Thymus (tissue), 11 donors: ENCODE data around the gene KIF21A. TPM values are rescaled to one million over a fixed set of nuclear protein-coding genes. Genes with fewer than 3 reads are reported as not detected.

Experiments
- DNase-seq, 9 donors: peaks; one replicate each; pipeline ENCODE4 v3.0.0-alpha.2; 2013; ENCODE audit warnings: low spot score in 9 of 9, low read depth in 6 of 9, missing footprints in 1 of 9
- H3K27ac ChIP-seq, 2 donors: one replicate each; pipeline ENCODE4 v1.5.1; 2013; ENCODE audit warnings: control low read depth in 1 of 2, low read depth in 1 of 2, low read length in 1 of 2, mild to moderate bottlenecking in 1 of 2, moderate library complexity in 1 of 2
- H3K27me3 ChIP-seq, 2 donors: one replicate each; pipeline ENCODE4 v1.5.1; 2013; ENCODE audit warnings: low read length in 1 of 2; ENCODE audit not compliant: control insufficient read depth in 2 of 2, insufficient read depth in 1 of 2
- H3K36me3 ChIP-seq, 2 donors: one replicate each; pipeline ENCODE4 v1.5.1; 2013; ENCODE audit warnings: low read length in 1 of 2, mild to moderate bottlenecking in 1 of 2, moderate library complexity in 1 of 2; ENCODE audit not compliant: control insufficient read depth in 2 of 2, insufficient read depth in 2 of 2
- H3K4me1 ChIP-seq, 2 donors: one replicate each; pipeline ENCODE4 v1.5.1; 2013; ENCODE audit warnings: low read length in 2 of 2; ENCODE audit not compliant: control insufficient read depth in 2 of 2, insufficient read depth in 2 of 2
- H3K4me3 ChIP-seq, 2 donors: one replicate each; pipeline ENCODE4 v1.5.1; 2013; ENCODE audit warnings: low read length in 2 of 2, control low read depth in 1 of 2, mild to moderate bottlenecking in 1 of 2
- H3K9me3 ChIP-seq, 2 donors: one replicate each; pipeline ENCODE4 v1.5.1; 2013; ENCODE audit warnings: low read length in 1 of 2, mild to moderate bottlenecking in 1 of 2; ENCODE audit not compliant: control insufficient read depth in 2 of 2, insufficient read depth in 1 of 2
- WGBS: extraction: QIAGEN DNeasy Blood & Tissue Kit; methylation state at CpG from one replicate; pipeline ENCODE4 v1.1.7; 2013; 5-methylcytosine and 5-hydroxymethylcytosine counted together
- polyA plus RNA-seq: library from polyadenylated mRNA; stranded (reverse); fragments of 200-250 nt; gene quantifications from one replicate; pipeline ENCODE4 v1.2.3, GENCODE V29; 2013
- total RNA-seq: library from RNA; stranded (reverse); fragments of 120-200 nt; gene quantifications from one replicate; pipeline ENCODE4 v1.2.4, GENCODE V29; 2013
- donor health status: healthy.

KIF21A gene
- total and polyA plus RNA-seq, 2 donors = 2.1 to 5.0 TPM

DNA sequence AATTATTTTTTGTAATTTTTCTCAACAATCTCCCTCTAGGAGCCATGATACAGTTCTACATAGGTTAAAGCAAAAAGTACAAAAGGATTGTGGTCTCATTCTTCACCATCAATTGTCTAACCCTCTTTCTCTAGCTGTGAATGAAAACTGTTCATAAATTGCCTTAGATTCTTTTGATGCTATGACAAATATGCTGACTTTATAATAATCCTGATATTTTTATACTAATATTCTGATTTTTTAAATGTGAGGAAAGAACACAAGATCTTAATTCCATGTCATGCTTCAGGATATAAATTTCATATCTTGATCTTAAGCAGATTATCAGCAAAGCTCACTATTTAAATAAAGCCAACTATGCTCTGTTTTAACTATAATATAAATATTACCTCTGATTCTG lies 75.4 kb downstream of the KIF21A start:
- Histone ChIP-seq H3K27ac (no peak overlapping the region), H3K4me1 (no peaks in the 10 kb centered on the region), H3K27me3 (no peaks in the 10 kb centered on the region), H3K36me3 (no peaks in the 10 kb centered on the region), H3K4me3 (no peak overlapping the region), H3K9me3 (no peaks in the 10 kb centered on the region)
- no peak for DNase-seq

DNA sequence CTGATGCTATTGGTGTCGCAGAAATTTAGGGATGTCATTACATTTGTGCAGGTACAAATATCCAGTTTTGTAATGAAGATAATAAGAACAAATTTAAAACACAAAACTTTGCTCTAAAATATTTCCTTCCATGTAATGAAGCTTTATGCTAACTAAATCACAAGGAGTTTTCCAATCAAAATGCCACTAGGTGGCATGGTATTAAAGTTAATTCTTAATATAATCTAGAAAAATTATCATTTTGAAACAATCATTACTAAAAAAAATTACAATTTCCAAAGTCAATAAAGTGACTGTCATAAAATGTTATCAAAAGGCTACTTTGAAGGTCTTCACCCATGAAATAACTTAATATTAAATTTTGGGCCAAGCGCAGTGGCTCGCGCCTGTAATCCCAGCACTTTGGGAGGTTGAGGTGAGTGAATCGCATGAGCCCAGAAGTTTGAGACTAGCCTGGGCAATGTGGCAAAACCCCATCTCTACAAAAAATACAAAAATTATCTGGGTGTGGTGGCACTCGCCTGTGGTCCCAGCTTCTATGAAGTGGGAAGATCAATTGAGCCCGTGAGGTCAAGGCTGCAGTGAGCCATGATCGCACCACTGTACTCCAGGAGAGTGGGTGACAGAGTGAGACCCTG lies 77.4 kb downstream of the KIF21A start:
- Histone ChIP-seq H3K4me1 (no peaks in the 10 kb centered on the region), H3K9me3 (no peaks in the 10 kb centered on the region), H3K27me3 (no peaks in the 10 kb centered on the region), H3K4me3 (no peak overlapping the region), H3K36me3 (no peaks in the 10 kb centered on the region), H3K27ac (no peak overlapping the region)
- WGBS = 97% methylated on average over 8 of the region's 8 CpGs
- DNase-seq = no peak

DNA sequence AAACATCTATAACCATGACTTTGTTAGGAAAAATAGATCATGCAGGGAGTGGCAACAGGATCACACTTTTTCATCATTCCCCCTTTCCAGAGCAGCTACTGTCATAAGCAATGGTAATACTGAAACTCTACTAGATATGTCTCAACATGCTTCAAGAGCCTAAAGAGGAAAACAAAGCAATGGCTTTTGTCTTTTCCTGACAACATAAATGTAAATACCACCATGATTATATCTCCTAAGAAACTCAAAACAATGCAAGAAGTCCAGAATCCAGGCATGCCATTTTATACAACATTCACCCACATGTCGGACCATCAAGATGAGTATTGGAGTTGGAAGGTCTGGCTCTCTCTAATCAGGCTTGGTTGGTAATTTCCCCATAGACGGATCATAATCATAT lies 78.7 kb downstream of the KIF21A start:
- no peak for DNase-seq
- WGBS = 93% methylated on average over 2 of the region's 2 CpGs
- no peaks in the 10 kb centered on the region for H3K4me1 ChIP-seq
- no peaks in the 10 kb centered on the region for H3K27me3 ChIP-seq
- H3K36me3 ChIP-seq = no peaks in the 10 kb centered on the region
- H3K27ac ChIP-seq = no peak overlapping the region
- H3K4me3 ChIP-seq = no peak overlapping the region
- H3K9me3 ChIP-seq = no peaks in the 10 kb centered on the region

DNA sequence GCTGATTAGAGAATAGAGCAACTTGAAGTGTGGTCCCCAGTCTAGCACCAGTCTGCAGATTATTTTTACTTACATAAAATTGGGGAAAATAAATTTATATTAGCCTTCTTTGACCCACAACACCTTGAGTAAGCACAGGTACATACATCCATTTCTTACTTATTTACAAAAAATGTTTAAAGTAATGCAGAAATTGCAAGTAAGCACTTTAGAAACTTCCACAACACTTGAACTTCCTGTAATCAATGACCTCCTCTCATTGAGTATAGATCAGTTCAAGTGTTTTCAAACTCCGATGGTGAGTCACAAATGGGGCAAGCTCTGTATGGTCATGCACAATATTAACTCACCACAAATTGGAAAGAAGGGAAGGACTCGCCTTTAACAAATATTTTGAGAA lies 83.3 kb downstream of the KIF21A start:
- Histone ChIP-seq H3K4me3 (no peak overlapping the region), H3K9me3 (no peaks in the 10 kb centered on the region), H3K36me3 (no peaks in the 10 kb centered on the region), H3K27me3 (no peaks in the 10 kb centered on the region), H3K4me1 (no peaks in the 10 kb centered on the region), H3K27ac (no peak overlapping the region)
- 95% methylated on average over 2 of the region's 2 CpGs for WGBS
- no peak for DNase-seq

DNA sequence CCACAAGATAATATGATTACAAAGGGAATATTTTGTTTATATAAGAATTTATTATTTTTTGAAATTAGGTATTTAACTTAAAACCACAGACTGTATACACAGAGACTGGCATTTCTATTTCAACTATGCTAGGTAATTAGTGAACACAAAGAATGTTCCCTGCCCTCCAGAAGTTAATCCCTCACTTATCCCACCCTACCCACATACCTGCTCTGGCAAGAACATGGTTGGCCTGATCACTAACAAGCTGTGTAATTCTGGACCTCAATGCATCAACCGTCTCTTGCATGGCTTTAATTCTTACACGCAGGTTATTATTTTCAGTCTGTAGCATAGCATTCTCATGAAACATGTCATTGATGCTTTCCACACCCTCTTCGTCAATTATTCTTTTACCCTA lies 85.9 kb downstream of the KIF21A start:
- 94% methylated on average over 3 of the region's 3 CpGs for WGBS
- no peak overlapping the region for H3K4me3 ChIP-seq
- no peak overlapping the region for H3K27ac ChIP-seq
- H3K27me3 ChIP-seq = no peaks in the 10 kb centered on the region
- no peaks in the 10 kb centered on the region for H3K4me1 ChIP-seq
- no peak for DNase-seq
- H3K36me3 ChIP-seq = no peaks in the 10 kb centered on the region
- no peaks in the 10 kb centered on the region for H3K9me3 ChIP-seq

DNA sequence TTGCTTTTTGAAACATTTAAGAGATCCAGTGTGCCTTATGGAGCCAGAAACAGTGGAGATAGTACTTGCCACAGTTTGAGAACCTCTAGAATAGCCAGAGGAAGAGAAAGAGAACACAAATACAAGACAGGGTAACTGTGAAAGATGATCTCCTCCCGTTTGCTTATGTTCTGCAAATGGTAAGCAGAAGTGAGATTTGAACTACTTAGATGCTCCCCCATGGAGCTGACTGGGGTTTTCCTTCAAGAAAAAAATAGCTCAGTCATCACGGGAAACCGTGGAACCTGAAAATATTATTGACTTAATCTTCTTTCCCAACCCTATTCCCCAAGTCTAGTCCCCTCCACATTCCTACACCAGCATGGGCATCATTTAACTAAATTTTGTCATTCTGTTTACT lies 87.1 kb downstream of the KIF21A start:
- Histone ChIP-seq H3K36me3 (no peaks in the 10 kb centered on the region), H3K4me3 (no peak overlapping the region), H3K27me3 (no peaks in the 10 kb centered on the region), H3K9me3 (no peaks in the 10 kb centered on the region), H3K4me1 (no peaks in the 10 kb centered on the region), H3K27ac (no peak overlapping the region)
- no peak for DNase-seq
- WGBS = 87% methylated on average over 3 of the region's 3 CpGs

DNA sequence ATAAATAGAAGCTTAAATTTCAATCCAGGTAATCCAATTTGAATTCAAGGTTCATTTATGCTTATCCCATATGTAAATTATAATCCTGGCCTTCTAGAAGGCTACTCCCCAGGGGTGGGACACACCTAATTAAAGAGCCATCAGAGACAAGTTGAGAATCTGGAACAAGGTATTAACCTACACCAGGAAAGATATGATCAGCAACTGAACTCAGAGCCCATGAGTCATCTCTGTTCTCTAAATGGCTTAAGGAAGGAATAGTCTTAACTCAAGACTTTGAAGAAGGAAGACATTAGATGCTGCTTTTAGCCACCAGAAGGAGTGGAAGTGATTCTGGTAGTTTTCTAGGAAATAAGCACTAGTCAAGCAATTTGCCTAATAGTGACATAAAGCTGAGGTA lies 88.0 kb downstream of the KIF21A start:
- Histone ChIP-seq H3K9me3 (no peaks in the 10 kb centered on the region), H3K36me3 (no peaks in the 10 kb centered on the region), H3K27me3 (no peaks in the 10 kb centered on the region)

DNA sequence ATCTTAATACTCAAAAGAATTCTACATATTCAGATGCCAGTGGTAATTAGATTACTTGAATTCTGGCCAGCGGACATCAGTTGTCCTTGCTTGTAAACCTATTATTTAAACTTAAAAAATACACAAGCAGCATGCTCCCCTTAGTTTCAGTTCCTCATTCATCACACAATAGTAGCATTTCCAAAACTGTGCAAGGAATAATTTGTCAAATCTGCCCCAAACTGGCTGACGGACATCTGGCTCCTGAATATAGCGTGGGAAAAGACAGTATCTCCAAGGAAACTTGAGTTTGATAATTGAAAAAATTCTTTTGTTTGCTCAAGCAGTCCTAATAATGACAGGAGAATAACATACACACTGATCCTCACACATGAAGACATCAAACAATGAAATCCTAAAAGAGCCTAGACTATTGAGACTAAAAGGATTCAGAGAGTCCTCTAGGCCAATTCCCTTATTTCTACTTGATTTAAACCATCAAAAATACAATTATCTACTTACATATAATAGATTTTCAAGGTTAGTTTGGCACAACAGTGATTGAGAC lies 90.4 kb downstream of the KIF21A start:
- Histone ChIP-seq H3K27ac (no peak overlapping the region), H3K4me1 (no peaks in the 10 kb centered on the region), H3K9me3 (no peaks in the 10 kb centered on the region), H3K36me3 (no peaks in the 10 kb centered on the region), H3K27me3 (no peaks in the 10 kb centered on the region), H3K4me3 (no peak overlapping the region)
- WGBS = 86% methylated on average over 3 of the region's 3 CpGs
- DNase-seq = no peak

More for the DNA sequence above, 88.0 kb downstream of the KIF21A start:
- H3K27ac ChIP-seq = no peak overlapping the region
- H3K4me1 ChIP-seq = no peaks in the 10 kb centered on the region
- DNase-seq = no peak
- no peak overlapping the region for H3K4me3 ChIP-seq

DNA sequence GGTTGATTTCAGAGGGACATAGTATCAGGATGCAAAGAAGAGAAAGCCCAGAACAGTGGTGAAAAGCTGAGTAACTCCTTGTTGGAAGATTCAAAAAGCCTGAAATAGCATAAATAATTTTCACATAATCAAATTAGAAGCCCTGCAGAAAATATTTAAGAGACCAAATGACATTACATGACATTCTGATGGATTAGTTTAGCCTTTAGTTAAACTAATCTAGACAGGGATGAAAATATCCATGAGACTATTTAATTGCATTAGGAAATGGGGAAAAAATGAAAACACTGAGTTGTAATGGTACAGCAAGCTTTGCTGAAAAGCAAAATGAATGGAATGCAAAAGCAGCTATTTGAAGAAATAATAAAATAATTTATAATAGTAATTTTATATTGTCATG lies 91.8 kb downstream of the KIF21A start:
- Histone ChIP-seq H3K36me3 (no peaks in the 10 kb centered on the region), H3K27me3 (no peaks in the 10 kb centered on the region), H3K9me3 (no peaks in the 10 kb centered on the region), H3K4me3 (no peak overlapping the region), H3K4me1 (no peaks in the 10 kb centered on the region), H3K27ac (no peak overlapping the region)
- no peak for DNase-seq
